ENCODE results near the gene SPDYE2B.
"Not testable (repeated sequence)": the region's sequence is repeated elsewhere in the genome, so short reads cannot be mapped to it uniquely, and the experiment has no call there.

The SPDYE2B gene

GRCh38 chr7:102649924-102650323 lies at the start of gene SPDYE2B:
SPDYE2B (plus strand) TSS chr7:102650319; CDS start chr7:102652349, 2,030 bp downstream.
- H3K27me3 ChIP-seq; H3K36me3 ChIP-seq; H3K4me3 ChIP-seq; intact Hi-C loops (cut with DNase I; ENCODE audit: low total_unique reads); DNase-seq; H3K9me3 ChIP-seq; H3K27ac ChIP-seq; H3K4me1 ChIP-seq: not testable (repeated sequence)

- intact Hi-C loops (cut with DNase I; ENCODE audit: low total_unique reads): not testable (repeated sequence)
Observed at GRCh38 chr7:102602317-102602716, 47.8 kb upstream of the SPDYE2B start.

GRCh38 chr7:102604431-102605145 lies 45.5 kb upstream of the SPDYE2B start:
- H3K9me3 ChIP-seq; H3K4me3 ChIP-seq; intact Hi-C loops (cut with DNase I; ENCODE audit: low total_unique reads); H3K27ac ChIP-seq; H3K27me3 ChIP-seq; H3K4me1 ChIP-seq; DNase-seq; H3K36me3 ChIP-seq: not testable (repeated sequence)

More at GRCh38 chr7:102602317-102602716, 47.8 kb upstream of the SPDYE2B start:
- not testable (repeated sequence) for H3K9me3 ChIP-seq, H3K36me3 ChIP-seq, H3K4me1 ChIP-seq, H3K27ac ChIP-seq, H3K27me3 ChIP-seq, DNase-seq, H3K4me3 ChIP-seq

- H3K27ac ChIP-seq; DNase-seq; H3K4me3 ChIP-seq; H3K36me3 ChIP-seq; intact Hi-C loops (cut with DNase I; ENCODE audit: low total_unique reads); H3K27me3 ChIP-seq; H3K4me1 ChIP-seq; H3K9me3 ChIP-seq: not testable (repeated sequence)
Observed at GRCh38 chr7:102606848-102607247, 43.3 kb upstream of the SPDYE2B start.

GRCh38 chr7:102609734-102610133 lies 40.4 kb upstream of the SPDYE2B start:
- H3K9me3 ChIP-seq; intact Hi-C loops (cut with DNase I; ENCODE audit: low total_unique reads); H3K4me3 ChIP-seq; H3K27ac ChIP-seq; H3K4me1 ChIP-seq; H3K27me3 ChIP-seq; H3K36me3 ChIP-seq: not testable (repeated sequence)
- peak in 1 of 2 donors; percentile 12 for DNase-seq

- H3K27ac ChIP-seq; H3K4me1 ChIP-seq; intact Hi-C loops (cut with DNase I; ENCODE audit: low total_unique reads); H3K9me3 ChIP-seq; H3K4me3 ChIP-seq; H3K27me3 ChIP-seq; H3K36me3 ChIP-seq: not testable (repeated sequence)
- peak in 1 of 2 donors; percentile 56 for DNase-seq
Observed at GRCh38 chr7:102610441-102610840, 39.7 kb upstream of the SPDYE2B start.

GRCh38 chr7:102611013-102611674 lies 39.0 kb upstream of the SPDYE2B start:
- H3K9me3 ChIP-seq; intact Hi-C loops (cut with DNase I; ENCODE audit: low total_unique reads); H3K4me1 ChIP-seq; H3K4me3 ChIP-seq; H3K36me3 ChIP-seq; DNase-seq; H3K27ac ChIP-seq; H3K27me3 ChIP-seq: not testable (repeated sequence)

GRCh38 chr7:102611675-102612325 lies 38.3 kb upstream of the SPDYE2B start:
- intact Hi-C loops (cut with DNase I; ENCODE audit: low total_unique reads); H3K36me3 ChIP-seq; H3K9me3 ChIP-seq; H3K4me1 ChIP-seq; H3K27me3 ChIP-seq: not testable (repeated sequence)
- DNase-seq: peak; percentile 22 to 72
- Histone ChIP-seq H3K27ac (peak overlapping the region; percentile 44 to 59), H3K4me3 (peak overlapping the region in 1 of 2 donors; percentile 8)

- peak overlapping the region; percentile 5 to 44 for H3K27ac ChIP-seq
- DNase-seq: peak; percentile 18 to 63
Observed at GRCh38 chr7:102613575-102614345, 36.4 kb upstream of the SPDYE2B start.

GRCh38 chr7:102614346-102614697 lies 35.8 kb upstream of the SPDYE2B start:
- H3K27ac ChIP-seq; H3K4me3 ChIP-seq; H3K4me1 ChIP-seq; H3K9me3 ChIP-seq; H3K27me3 ChIP-seq; intact Hi-C loops (cut with DNase I; ENCODE audit: low total_unique reads); DNase-seq; H3K36me3 ChIP-seq: not testable (repeated sequence)

More at GRCh38 chr7:102613575-102614345, 36.4 kb upstream of the SPDYE2B start:
- H3K4me1 ChIP-seq; H3K4me3 ChIP-seq; H3K36me3 ChIP-seq; H3K27me3 ChIP-seq; intact Hi-C loops (cut with DNase I; ENCODE audit: low total_unique reads); H3K9me3 ChIP-seq: not testable (repeated sequence)

GRCh38 chr7:102614873-102615272 lies 35.2 kb upstream of the SPDYE2B start:
- H3K9me3 ChIP-seq; H3K36me3 ChIP-seq; H3K4me3 ChIP-seq; DNase-seq; H3K27me3 ChIP-seq; H3K27ac ChIP-seq; intact Hi-C loops (cut with DNase I; ENCODE audit: low total_unique reads); H3K4me1 ChIP-seq: not testable (repeated sequence)

- DNase-seq; H3K27ac ChIP-seq; H3K9me3 ChIP-seq; H3K4me1 ChIP-seq; intact Hi-C loops (cut with DNase I; ENCODE audit: low total_unique reads); H3K27me3 ChIP-seq; H3K4me3 ChIP-seq; H3K36me3 ChIP-seq: not testable (repeated sequence)
Observed at GRCh38 chr7:102615930-102616329, 34.2 kb upstream of the SPDYE2B start.

- Histone ChIP-seq H3K27ac (peak within 1 kb of the TSS in 1 of 2 donors; percentile 56), H3K4me3 (peak within 1 kb of the TSS; percentile 50 to 54)
- H3K9me3 ChIP-seq; intact Hi-C loops (cut with DNase I; ENCODE audit: low total_unique reads); H3K27me3 ChIP-seq; H3K4me1 ChIP-seq; H3K36me3 ChIP-seq: not testable (repeated sequence)
- peak; percentile 45 to 68 for DNase-seq
Observed at GRCh38 chr7:102616507-102617125, 33.5 kb upstream of the SPDYE2B start, which contains the start of gene RASA4. RASA4 (minus strand) TSS chr7:102616756; CDS start chr7:102616689, 67 bp downstream.
